Measurements from ENCODE around the gene LVRN. TPM values are rescaled to one million over a fixed set of nuclear protein-coding genes. Genes with fewer than 3 reads are reported as not detected.

LVRN gene
- total and polyA plus RNA-seq, 2 experiments from 2014 or later: 0.31 to 0.45 TPM

DNA sequence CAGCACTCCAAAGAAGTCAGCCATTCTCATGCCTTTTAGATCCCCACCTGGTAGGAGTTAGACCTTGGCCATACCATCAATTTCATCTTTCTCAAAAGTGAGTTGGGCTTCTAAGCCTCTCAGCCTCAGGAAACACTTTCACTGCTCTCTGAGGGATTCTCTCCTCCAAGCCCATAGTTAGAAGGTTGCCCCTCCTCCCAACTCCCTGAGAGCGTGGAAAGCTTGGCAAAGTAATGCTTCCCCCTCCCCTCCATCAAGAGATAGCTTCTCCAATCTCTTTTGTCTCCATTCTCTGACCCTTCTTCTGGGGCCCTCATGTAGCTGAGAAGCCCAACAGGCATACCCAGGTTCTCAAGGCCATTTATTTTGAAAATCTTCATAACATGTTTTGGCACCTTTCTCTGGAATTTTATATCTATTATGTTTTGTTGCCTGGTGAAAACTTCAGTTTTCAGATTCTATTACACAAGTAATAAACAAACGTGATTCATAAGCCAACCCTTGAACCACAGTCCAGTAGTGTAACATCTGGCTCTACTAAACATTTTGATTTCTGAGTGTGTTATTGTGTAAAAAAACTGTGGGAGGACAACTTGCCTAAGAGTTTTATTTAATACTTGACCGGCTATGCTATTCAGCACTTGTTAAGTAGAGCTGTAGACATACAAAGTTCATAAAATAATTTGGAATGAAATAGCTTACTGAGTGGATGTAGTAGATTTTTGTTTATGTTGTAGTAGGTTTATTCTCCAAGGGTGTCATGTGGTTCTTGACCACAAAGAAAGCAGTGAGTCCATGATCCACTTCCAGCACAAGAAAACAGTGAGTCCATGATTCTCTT, 17.1 kb downstream of the LVRN start:
- no peak overlapping the region for H3K4me2 ChIP-seq
- H3K9me2 ChIP-seq (ENCODE audit: insufficient read depth): 0 out of 2 replicates have a peak, but pooled peaks cover 3% of the 10 kb centered on the region
- no peak for TF ChIP-seq EZH2phosphoT487 (IDR thresholded peaks at IDR 0.05; ENCODE audit: unreplicated experiment)
- TF ChIP-seq CREB1 (CRISPR knock-in tag; IDR thresholded peaks at IDR 0.05; ENCODE audit: low read depth): no peak
- no peak for TF ChIP-seq POLR2AphosphoS5 (IDR thresholded peaks at IDR 0.05; ENCODE audit: low read depth)
- no peak for TF ChIP-seq ETS1 (IDR thresholded peaks at IDR 0.05)
- no peak overlapping the region for H3K4me3 ChIP-seq
- no peak overlapping the region for H2AFZ ChIP-seq
- no peaks in the 10 kb centered on the region for H3K4me1 ChIP-seq (ENCODE audit: insufficient read depth)
- ATAC-seq (no peak), DNase-seq (ENCODE audit: low spot score) (no peak)
- no peaks in the 10 kb centered on the region for H3F3A ChIP-seq (replicated peaks; ENCODE audit: low read depth)
- H4K20me1 ChIP-seq (replicated peaks; ENCODE audit: insufficient read depth): no peaks in the 10 kb centered on the region
- H3K4me3 Mint-ChIP-seq: no peak overlapping the region
- H3K9me3 Mint-ChIP-seq: no peaks in the 10 kb centered on the region; the same call in 2 of the 3 replicates
- no peaks in the 10 kb centered on the region for H3K36me3 Mint-ChIP-seq (ENCODE audit: low read depth)
- H3K27ac ChIP-seq (ENCODE audit: low read depth): no peak overlapping the region
- no peaks in the 10 kb centered on the region for H3K4me1 Mint-ChIP-seq
- H3K27ac Mint-ChIP-seq: no peak overlapping the region
- no peaks in the 10 kb centered on the region for H3K27me3 Mint-ChIP-seq (ENCODE audit: insufficient read depth, low read depth, poor library complexity)
- H3K79me2 ChIP-seq (replicated peaks; ENCODE audit: insufficient read depth): no peaks in the 10 kb centered on the region
- H3K27me3 ChIP-seq (ENCODE audit: insufficient read depth): no peaks in the 10 kb centered on the region
- H3K36me3 ChIP-seq (ENCODE audit: insufficient read depth): no peaks in the 10 kb centered on the region

DNA sequence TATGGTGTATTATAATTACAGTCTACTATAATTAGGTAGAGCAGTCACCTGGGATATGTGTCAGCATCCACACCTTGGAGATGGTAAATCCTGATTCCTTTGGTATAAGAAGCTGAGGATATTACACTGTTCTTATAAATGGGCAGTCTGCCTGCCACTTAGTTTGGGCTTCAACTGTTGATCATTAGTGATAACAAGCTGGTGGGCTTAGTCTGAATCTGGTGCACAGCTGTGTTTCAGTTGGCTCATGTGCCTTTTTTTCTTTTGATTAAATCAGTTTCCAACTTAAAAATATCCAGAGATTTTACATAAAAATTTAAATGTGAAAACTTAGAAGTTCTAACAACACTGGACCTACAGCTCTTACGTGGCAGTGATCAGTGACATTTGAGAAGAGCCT, 21.2 kb downstream of the LVRN start:
- Mint-ChIP-seq H3K36me3 (ENCODE audit: low read depth) (no peaks in the 10 kb centered on the region), H3K9me3 (no peaks in the 10 kb centered on the region), H3K27ac (no peak overlapping the region), H3K4me1 (no peaks in the 10 kb centered on the region), H3K4me3 (no peak overlapping the region), H3K27me3 (ENCODE audit: insufficient read depth, low read depth, poor library complexity) (no peaks in the 10 kb centered on the region)
- H4K20me1 ChIP-seq (replicated peaks; ENCODE audit: insufficient read depth): no peaks in the 10 kb centered on the region
- no peaks in the 10 kb centered on the region for H3K4me1 ChIP-seq (ENCODE audit: insufficient read depth)
- no peak overlapping the region for H2AFZ ChIP-seq
- H3K36me3 ChIP-seq (ENCODE audit: insufficient read depth): no peaks in the 10 kb centered on the region
- no peak overlapping the region for H3K4me2 ChIP-seq
- no peaks in the 10 kb centered on the region for H3K79me2 ChIP-seq (replicated peaks; ENCODE audit: insufficient read depth)
- no peak overlapping the region for H3K4me3 ChIP-seq
- no peak for DNase-seq (ENCODE audit: low spot score)
- no peak overlapping the region for H3K27ac ChIP-seq (ENCODE audit: low read depth)
- H3K27me3 ChIP-seq (ENCODE audit: insufficient read depth): no peaks in the 10 kb centered on the region
- no peak for ATAC-seq
- H3F3A ChIP-seq (replicated peaks; ENCODE audit: low read depth): no peaks in the 10 kb centered on the region
- H3K9me2 ChIP-seq (ENCODE audit: insufficient read depth): peaks cover 8% of the 10 kb centered on the region; the same call in 1 of the 2 replicates
- TF ChIP-seq ETS1 (IDR thresholded peaks at IDR 0.05) (no peak), ZNF114 (CRISPR knock-in tag; IDR thresholded peaks at IDR 0.05) (no peak), CTCF (conservative IDR thresholded peaks at IDR 0.05; ENCODE audit: low read depth in 2 of 2) (no peak), JUNB (IDR thresholded peaks at IDR 0.05; ENCODE audit: unreplicated experiment) (no peak), ZNF331 (CRISPR knock-in tag; IDR thresholded peaks at IDR 0.05; ENCODE audit: low read depth) (no peak), EZH2 (IDR thresholded peaks at IDR 0.05; ENCODE audit: low read depth, unreplicated experiment) (no peak), STAT1 (IDR thresholded peaks at IDR 0.05; ENCODE audit: unreplicated experiment) (no peak), CREB1 (CRISPR knock-in tag; IDR thresholded peaks at IDR 0.05; ENCODE audit: low read depth) (no peak), POLR2AphosphoS5 (IDR thresholded peaks at IDR 0.05; ENCODE audit: low read depth) (no peak)
- TF ChIP-seq, protein P1, sequence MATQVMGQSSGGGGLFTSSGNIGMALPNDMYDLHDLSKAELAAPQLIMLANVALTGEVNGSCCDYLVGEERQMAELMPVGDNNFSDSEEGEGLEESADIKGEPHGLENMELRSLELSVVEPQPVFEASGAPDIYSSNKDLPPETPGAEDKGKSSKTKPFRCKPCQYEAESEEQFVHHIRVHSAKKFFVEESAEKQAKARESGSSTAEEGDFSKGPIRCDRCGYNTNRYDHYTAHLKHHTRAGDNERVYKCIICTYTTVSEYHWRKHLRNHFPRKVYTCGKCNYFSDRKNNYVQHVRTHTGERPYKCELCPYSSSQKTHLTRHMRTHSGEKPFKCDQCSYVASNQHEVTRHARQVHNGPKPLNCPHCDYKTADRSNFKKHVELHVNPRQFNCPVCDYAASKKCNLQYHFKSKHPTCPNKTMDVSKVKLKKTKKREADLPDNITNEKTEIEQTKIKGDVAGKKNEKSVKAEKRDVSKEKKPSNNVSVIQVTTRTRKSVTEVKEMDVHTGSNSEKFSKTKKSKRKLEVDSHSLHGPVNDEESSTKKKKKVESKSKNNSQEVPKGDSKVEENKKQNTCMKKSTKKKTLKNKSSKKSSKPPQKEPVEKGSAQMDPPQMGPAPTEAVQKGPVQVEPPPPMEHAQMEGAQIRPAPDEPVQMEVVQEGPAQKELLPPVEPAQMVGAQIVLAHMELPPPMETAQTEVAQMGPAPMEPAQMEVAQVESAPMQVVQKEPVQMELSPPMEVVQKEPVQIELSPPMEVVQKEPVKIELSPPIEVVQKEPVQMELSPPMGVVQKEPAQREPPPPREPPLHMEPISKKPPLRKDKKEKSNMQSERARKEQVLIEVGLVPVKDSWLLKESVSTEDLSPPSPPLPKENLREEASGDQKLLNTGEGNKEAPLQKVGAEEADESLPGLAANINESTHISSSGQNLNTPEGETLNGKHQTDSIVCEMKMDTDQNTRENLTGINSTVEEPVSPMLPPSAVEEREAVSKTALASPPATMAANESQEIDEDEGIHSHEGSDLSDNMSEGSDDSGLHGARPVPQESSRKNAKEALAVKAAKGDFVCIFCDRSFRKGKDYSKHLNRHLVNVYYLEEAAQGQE (IDR thresholded peaks at IDR 0.05; ENCODE audit: unreplicated experiment): no peak
